Activated T-cell treated with anti-CD3 and anti-CD28 coated beads for 1 hour (primary cell): ENCODE data around the gene VSIR.

Experiments
- DNase-seq: peaks from one replicate; pipeline ENCODE4 v3.0.0-alpha.2; 2020; ENCODE audit warnings: low read depth

VSIR gene

GRCh38 chr10:71763352-71764127 lies 9.8 kb downstream of the VSIR start:
- DNase-seq, result no peak

- DNase-seq, result no peak
Measured at GRCh38 chr10:71762324-71762723, 11.0 kb downstream of the VSIR start.

- no peak for DNase-seq
Measured at GRCh38 chr10:71761541-71762113, 11.7 kb downstream of the VSIR start.

- DNase-seq, result no peak
Measured at GRCh38 chr10:71761105-71761511, 12.2 kb downstream of the VSIR start.

GRCh38 chr10:71757399-71757922 lies 15.9 kb downstream of the VSIR start:
- no peak for DNase-seq

- DNase-seq, result no peak
Measured at GRCh38 chr10:71756311-71757191, 16.8 kb downstream of the VSIR start.

- no peak for DNase-seq
Measured at GRCh38 chr10:71755179-71755879, 18.0 kb downstream of the VSIR start.

GRCh38 chr10:71754562-71754961 lies 18.8 kb downstream of the VSIR start:
- DNase-seq, result no peak

- DNase-seq, result no peak
Measured at GRCh38 chr10:71753960-71754505, 19.3 kb downstream of the VSIR start.

- no peak for DNase-seq
Measured at GRCh38 chr10:71753091-71753959, 20.0 kb downstream of the VSIR start.

GRCh38 chr10:71752391-71753090 lies 20.8 kb downstream of the VSIR start:
- no peak for DNase-seq

- DNase-seq, result no peak
Measured at GRCh38 chr10:71751515-71752224, 21.6 kb downstream of the VSIR start.

- no peak for DNase-seq
Measured at GRCh38 chr10:71750986-71751385, 22.3 kb downstream of the VSIR start.

- no peak for DNase-seq
Measured at GRCh38 chr10:71750124-71750841, 23.0 kb downstream of the VSIR start.

- DNase-seq, result no peak
Measured at GRCh38 chr10:71749396-71749795, 23.9 kb downstream of the VSIR start.

GRCh38 chr10:71748671-71749191 lies 24.6 kb downstream of the VSIR start:
- peak; percentile 50 for DNase-seq

- no peak for DNase-seq
Measured at GRCh38 chr10:71747551-71748523, 25.5 kb downstream of the VSIR start.
